H9 (cell line): ENCODE measurements around the gene EDEM2. TPM values are rescaled to one million over a fixed set of nuclear protein-coding genes. Genes with fewer than 3 reads are reported as not detected.

ENCODE experiments used
- DNase-seq: peaks from one replicate; pipeline ENCODE4 v3.0.0-alpha.2; 2017
- H2AFZ ChIP-seq: one replicate; pipeline ENCODE4 v1.6.1; 2013; ENCODE audit warnings: mild to moderate bottlenecking, low read length, control low read depth, moderate library complexity
- H2AK5ac ChIP-seq: 2 replicates; pipeline ENCODE4 v1.6.1; 2013; ENCODE audit warnings: low read length, control low read depth, mixed read lengths; ENCODE audit not compliant: insufficient read length
- H2BK120ac ChIP-seq: one replicate; pipeline ENCODE4 v1.6.1; 2013; ENCODE audit warnings: low read depth, mild to moderate bottlenecking, low read length, control low read depth, inconsistent platforms; ENCODE audit not compliant: poor library complexity, severe bottlenecking
- H2BK12ac ChIP-seq: 2 replicates; pipeline ENCODE4 v1.6.1; 2013; ENCODE audit warnings: low read length, control low read depth, mixed read lengths, low read depth; ENCODE audit not compliant: insufficient read length
- H2BK15ac ChIP-seq: 2 replicates; pipeline ENCODE4 v1.6.1; 2013; ENCODE audit warnings: low read depth, low read length, control low read depth
- H2BK20ac ChIP-seq: one replicate; pipeline ENCODE4 v1.6.1; 2013; ENCODE audit warnings: low read depth, mild to moderate bottlenecking, low read length, control low read depth, inconsistent platforms; ENCODE audit not compliant: poor library complexity, severe bottlenecking
- H2BK5ac ChIP-seq: 2 replicates; pipeline ENCODE4 v1.6.1; 2013; ENCODE audit warnings: low read length, control low read depth, mixed read lengths; ENCODE audit not compliant: insufficient read length
- H3K14ac ChIP-seq: 2 replicates; pipeline ENCODE4 v1.6.1; 2013; ENCODE audit warnings: low read length, control low read depth; ENCODE audit not compliant: insufficient read depth
- H3K18ac ChIP-seq: 2 replicates; pipeline ENCODE4 v1.6.1; 2013; ENCODE audit warnings: low read depth, mild to moderate bottlenecking, mixed read lengths, low read length, control low read depth; ENCODE audit not compliant: insufficient read length
- H3K23ac ChIP-seq: 2 replicates; pipeline ENCODE4 v1.6.1; 2013; ENCODE audit warnings: low read length, control low read depth, mixed read lengths, low read depth; ENCODE audit not compliant: insufficient read length
- H3K23me2 ChIP-seq: 2 replicates; pipeline ENCODE4 v1.6.1; 2013; ENCODE audit warnings: low read depth, mild to moderate bottlenecking, mixed read lengths, low read length, control low read depth; ENCODE audit not compliant: insufficient read length, poor library complexity, severe bottlenecking
- H3K27ac ChIP-seq: 2 replicates; pipeline ENCODE4 v1.5.1; 2013; ENCODE audit warnings: low read length, control low read depth, mixed read lengths, low read depth; ENCODE audit not compliant: insufficient read length
- H3K27me3 ChIP-seq: 2 replicates; pipeline ENCODE4 v1.6.1; 2013; ENCODE audit warnings: low read length, control low read depth, inconsistent platforms; ENCODE audit not compliant: insufficient read depth
- H3K4ac ChIP-seq: 2 replicates; pipeline ENCODE4 v1.6.1; 2013; ENCODE audit warnings: low read depth, mild to moderate bottlenecking, control low read depth, inconsistent platforms, low read length, moderate library complexity
- H3K4me1 ChIP-seq: 2 replicates; pipeline ENCODE4 v1.6.1; 2013; ENCODE audit warnings: low read length, control low read depth, inconsistent platforms; ENCODE audit not compliant: insufficient read depth
- H3K4me2 ChIP-seq: 2 replicates; pipeline ENCODE4 v1.6.1; 2013; ENCODE audit warnings: low read length, control low read depth, mixed read lengths; ENCODE audit not compliant: insufficient read length, insufficient read depth
- H3K56ac ChIP-seq: 2 replicates; pipeline ENCODE4 v1.6.1; 2013; ENCODE audit warnings: low read depth, mild to moderate bottlenecking, mixed read lengths, low read length, control low read depth; ENCODE audit not compliant: insufficient read length
- H3K79me1 ChIP-seq: 2 replicates; pipeline ENCODE4 v1.6.1; 2013; ENCODE audit warnings: low read depth, mild to moderate bottlenecking, moderate library complexity, low read length, control low read depth, inconsistent platforms; ENCODE audit not compliant: insufficient read depth, poor library complexity, severe bottlenecking
- H3K79me2 ChIP-seq: 2 replicates; pipeline ENCODE4 v1.6.1; 2013; ENCODE audit warnings: low read length, control low read depth, inconsistent platforms; ENCODE audit not compliant: insufficient read depth
- H3K9ac ChIP-seq: 2 replicates; pipeline ENCODE4 v1.6.1; 2013; ENCODE audit warnings: low read length, control low read depth, mixed read lengths; ENCODE audit not compliant: insufficient read length; ENCODE audit errors: extremely low read depth
- H3K9me3 ChIP-seq: one replicate; pipeline ENCODE4 v1.6.1; 2013; ENCODE audit warnings: low read depth, low read length, inconsistent platforms; ENCODE audit not compliant: control insufficient read depth
- H3T11ph ChIP-seq: one replicate; pipeline ENCODE4 v1.6.1; 2013; ENCODE audit warnings: mild to moderate bottlenecking, low read length, control low read depth, inconsistent platforms
- H4K20me1 ChIP-seq: one replicate; pipeline ENCODE4 v1.6.1; 2013; ENCODE audit not compliant: control insufficient read depth, insufficient read length, insufficient read depth
- H4K5ac ChIP-seq: 2 replicates; pipeline ENCODE4 v1.6.1; 2013; ENCODE audit warnings: low read depth, mild to moderate bottlenecking, mixed read lengths, low read length, control low read depth; ENCODE audit not compliant: insufficient read length
- H4K8ac ChIP-seq: replicated peaks from 2 replicates; pipeline ENCODE4 v1.6.1; 2013; ENCODE audit warnings: low read length, control low read depth, mixed read lengths, low read depth; ENCODE audit not compliant: insufficient read length
- H4K91ac ChIP-seq: 2 replicates; pipeline ENCODE4 v1.6.1; 2013; ENCODE audit warnings: low read depth, mild to moderate bottlenecking, moderate library complexity, mixed read lengths, low read length, control low read depth; ENCODE audit not compliant: insufficient read length
- H3K27ac Mint-ChIP-seq, 3 experiments: 2 replicates in 2 of 3; 3 replicates in 1 of 3; pipeline ENCODE4 v1.8.0; 2020 to 2021; ENCODE audit warnings: mixed read lengths in 3 of 3, mild to moderate bottlenecking in 1 of 3, moderate library complexity in 1 of 3
- H3K27me3 Mint-ChIP-seq: 2 replicates; pipeline ENCODE4 v1.8.0; 2021; ENCODE audit warnings: low read depth, mild to moderate bottlenecking, moderate library complexity, mixed read lengths
- H3K36me3 Mint-ChIP-seq, 3 experiments: 2 replicates in 2 of 3; 3 replicates in 1 of 3; pipeline ENCODE4 v1.8.0; 2020 to 2021; ENCODE audit warnings: low read depth in 3 of 3, mixed read lengths in 3 of 3; ENCODE audit not compliant: insufficient read depth in 1 of 3
- H3K4me1 Mint-ChIP-seq, 2 experiments: 2 replicates each; pipeline ENCODE4 v1.8.0; 2020; ENCODE audit warnings: mixed read lengths in 2 of 2
- H3K4me3 Mint-ChIP-seq, 2 experiments: 2 replicates in 1 of 2; 3 replicates in 1 of 2; pipeline ENCODE4 v1.8.0; 2020 to 2021; ENCODE audit warnings: mild to moderate bottlenecking in 2 of 2, mixed read lengths in 2 of 2, moderate library complexity in 1 of 2
- H3K9me3 Mint-ChIP-seq, 2 experiments: 2 replicates in 1 of 2; 3 replicates in 1 of 2; pipeline ENCODE4 v1.8.0; 2020; ENCODE audit warnings: mild to moderate bottlenecking in 2 of 2, mixed read lengths in 2 of 2, moderate library complexity in 1 of 2
- WGBS: extraction: QIAGEN DNeasy Blood & Tissue Kit; methylation state at CpG from one replicate; pipeline ENCODE4 v1.1.7; 2013; ENCODE audit warnings: missing lambda C conversion rate, low lambda C conversion rate, mixed read lengths; ENCODE audit not compliant: insufficient read length; ENCODE audit errors: extremely low coverage; 5-methylcytosine and 5-hydroxymethylcytosine counted together
- total RNA-seq: library from RNA; stranded (reverse); gene quantifications from 2 replicates; pipeline ENCODE4 v1.2.1, GENCODE V29; 2021
- TF ChIP-seq, protein P1 (sequence below): fragments of 200-600 bp; sonication (generic); conservative IDR thresholded peaks from 3 replicates; pipeline ENCODE4 v1.8.0; 2021; ENCODE audit warnings: antibody characterized with exemption, mild to moderate bottlenecking

Gene EDEM2
- total RNA-seq, 1 experiment from 2014 or later: 27.8 TPM

- H2BK120ac ChIP-seq: no peak overlapping the region
Measured at GRCh38 chr20:35120012-35120701, 27.0 kb downstream of the EDEM2 start.

More at GRCh38 chr20:35120012-35120701, 27.0 kb downstream of the EDEM2 start:
- no peak overlapping the region for H4K5ac ChIP-seq
- no peaks in the 10 kb centered on the region for H3K79me1 ChIP-seq
- no peak overlapping the region for H3K4me3 Mint-ChIP-seq
- no peaks in the 10 kb centered on the region for H3K23me2 ChIP-seq
- no peak for DNase-seq
- H3K4ac ChIP-seq: no peak overlapping the region
- no peaks in the 10 kb centered on the region for H4K20me1 ChIP-seq
- no peak overlapping the region for H3K4me2 ChIP-seq
- no peaks in the 10 kb centered on the region for H3K9me3 Mint-ChIP-seq
- H3K4me1 Mint-ChIP-seq: no peaks in the 10 kb centered on the region
- no peak overlapping the region for H3K56ac ChIP-seq
- H2AFZ ChIP-seq: no peak overlapping the region
- H3K27ac Mint-ChIP-seq: no peak overlapping the region
- H3K27me3 ChIP-seq: no peaks in the 10 kb centered on the region
- H2BK15ac ChIP-seq: no peak overlapping the region
- H4K8ac ChIP-seq: no peak overlapping the region
- H3K9ac ChIP-seq: no peak overlapping the region
- no peaks in the 10 kb centered on the region for H3K27me3 Mint-ChIP-seq
- no peaks in the 10 kb centered on the region for H3K4me1 ChIP-seq
- H2BK20ac ChIP-seq: no peak overlapping the region
- no CpG with 5 or more reads among the region's 8 CpGs for WGBS
- no peak overlapping the region for H3K23ac ChIP-seq
- no peak overlapping the region for H2BK5ac ChIP-seq
- H3K18ac ChIP-seq: no peak overlapping the region
- H3K14ac ChIP-seq: no peak overlapping the region
- H2AK5ac ChIP-seq: no peak overlapping the region
- H3K36me3 Mint-ChIP-seq: peaks cover 9 to 75% (median 64%) of the 10 kb centered on the region in 3 experiments; a peak in 6 of 7 replicates
- H3K27ac ChIP-seq: no peak overlapping the region
- TF ChIP-seq, protein P1, sequence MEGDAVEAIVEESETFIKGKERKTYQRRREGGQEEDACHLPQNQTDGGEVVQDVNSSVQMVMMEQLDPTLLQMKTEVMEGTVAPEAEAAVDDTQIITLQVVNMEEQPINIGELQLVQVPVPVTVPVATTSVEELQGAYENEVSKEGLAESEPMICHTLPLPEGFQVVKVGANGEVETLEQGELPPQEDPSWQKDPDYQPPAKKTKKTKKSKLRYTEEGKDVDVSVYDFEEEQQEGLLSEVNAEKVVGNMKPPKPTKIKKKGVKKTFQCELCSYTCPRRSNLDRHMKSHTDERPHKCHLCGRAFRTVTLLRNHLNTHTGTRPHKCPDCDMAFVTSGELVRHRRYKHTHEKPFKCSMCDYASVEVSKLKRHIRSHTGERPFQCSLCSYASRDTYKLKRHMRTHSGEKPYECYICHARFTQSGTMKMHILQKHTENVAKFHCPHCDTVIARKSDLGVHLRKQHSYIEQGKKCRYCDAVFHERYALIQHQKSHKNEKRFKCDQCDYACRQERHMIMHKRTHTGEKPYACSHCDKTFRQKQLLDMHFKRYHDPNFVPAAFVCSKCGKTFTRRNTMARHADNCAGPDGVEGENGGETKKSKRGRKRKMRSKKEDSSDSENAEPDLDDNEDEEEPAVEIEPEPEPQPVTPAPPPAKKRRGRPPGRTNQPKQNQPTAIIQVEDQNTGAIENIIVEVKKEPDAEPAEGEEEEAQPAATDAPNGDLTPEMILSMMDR: no peak
- H3T11ph ChIP-seq: no peak overlapping the region
- no peak overlapping the region for H2BK12ac ChIP-seq
- H3K79me2 ChIP-seq: no peaks in the 10 kb centered on the region
- no peaks in the 10 kb centered on the region for H3K9me3 ChIP-seq
- no peak overlapping the region for H4K91ac ChIP-seq
